GM10248 (cell line): Measurements from ENCODE around the gene CCDC83.

Experiments
- CTCF ChIA-PET: fragments of 300-600 bp; sonication (Branson Sonifier 250); formaldehyde crosslinking; extraction: SDS; loops from one replicate; lab custom pipeline; 2021; ENCODE audit warnings: antibody characterized with exemption; lab: Yijun Ruan, JAX
- POLR2A ChIA-PET: fragments of 350-650 bp; sonication (Branson Sonifier 250); formaldehyde crosslinking; extraction: SDS; loops from one replicate; lab custom pipeline; 2020; ENCODE audit warnings: antibody characterized with exemption; lab: Yijun Ruan, JAX
- DNase-seq: peaks from one replicate; pipeline ENCODE4 v3.0.0; 2012; ENCODE audit errors: extremely low spot score
- CTCF ChIP-seq: IDR thresholded peaks from 2 replicates; pipeline ENCODE4 v1.5.1; 2012; ENCODE audit warnings: mild to moderate bottlenecking, low read depth; ENCODE audit errors: extremely low read depth, missing control alignments, control extremely low read depth

Gene CCDC83

GRCh38 chr11:85889108-85889507, 33.9 kb downstream of the CCDC83 start:
- CTCF ChIA-PET: interaction anchor here (2.1 kb wide), 1 partner anchor 34 kb away, joined by 7 read pairs; the partner anchor contains the start of gene CCDC83

GRCh38 chr11:85889676-85890579, 34.7 kb downstream of the CCDC83 start:
- CTCF ChIA-PET: interaction anchor here (2.1 kb wide), 1 partner anchor 35 kb away, joined by 7 read pairs; the partner anchor contains the start of gene CCDC83

More at GRCh38 chr11:85889108-85889507, 33.9 kb downstream of the CCDC83 start:
- no peak for TF ChIP-seq CTCF
- POLR2A ChIA-PET: no interaction called here
- no peak for DNase-seq

GRCh38 chr11:85893395-85893794, 38.2 kb downstream of the CCDC83 start:
- ChIA-PET CTCF (interaction anchor here (1.9 kb wide), 1 partner anchor 39 kb away, joined by 4 read pairs; the partner anchor contains the start of gene CCDC83), POLR2A (no interaction called here)
- DNase-seq: no peak
- no peak for TF ChIP-seq CTCF

More at GRCh38 chr11:85889676-85890579, 34.7 kb downstream of the CCDC83 start:
- TF ChIP-seq CTCF: no peak
- POLR2A ChIA-PET: no interaction called here
- no peak for DNase-seq

- DNase-seq: no peak
- TF ChIP-seq CTCF: no peak
- POLR2A ChIA-PET: no interaction called here
- CTCF ChIA-PET: no interaction called here
Measured at GRCh38 chr11:85896876-85897275, 41.7 kb downstream of the CCDC83 start.

GRCh38 chr11:85898456-85898855, 43.3 kb downstream of the CCDC83 start:
- CTCF ChIA-PET: no interaction called here
- POLR2A ChIA-PET: no interaction called here
- TF ChIP-seq CTCF: no peak
- DNase-seq: no peak

- CTCF ChIA-PET: no interaction called here
- POLR2A ChIA-PET: no interaction called here
- no peak for DNase-seq
- no peak for TF ChIP-seq CTCF
Measured at GRCh38 chr11:85902353-85902752, 47.2 kb downstream of the CCDC83 start.
